Activated CD4-positive, alpha-beta memory T cell treated with anti-CD3 and anti-CD28 coated beads, Interleukin-2, amount 10 ng/mL, durations not matched to agents 7 days and 5 days (primary cell): Measurements from ENCODE around the gene SAMD8. TPM values are rescaled to one million over a fixed set of nuclear protein-coding genes. Genes with fewer than 3 reads are reported as not detected.

ENCODE experiments used
- CTCF ChIA-PET: fragments of 350-600 bp; sonication (Branson Sonifier 250); formaldehyde crosslinking; loops from one replicate; lab custom pipeline; 2021; ENCODE audit warnings: antibody characterized with exemption, inconsistent platforms; lab: Charles Lee
- POLR2A ChIA-PET: fragments of 350-600 bp; sonication (Branson Sonifier 250); formaldehyde crosslinking; loops from one replicate; lab custom pipeline; 2021; ENCODE audit warnings: antibody characterized with exemption; lab: Charles Lee
- DNase-seq: peaks from one replicate; pipeline ENCODE4 v3.0.0-alpha.2; 2020
- H3K27ac Mint-ChIP-seq: one replicate; pipeline ENCODE4 v1.8.0; 2021; ENCODE audit warnings: mild to moderate bottlenecking, mixed read lengths
- H3K27me3 Mint-ChIP-seq: one replicate; pipeline ENCODE4 v1.8.0; 2021; ENCODE audit warnings: mixed read lengths
- H3K36me3 Mint-ChIP-seq: one replicate; pipeline ENCODE4 v1.8.0; 2021; ENCODE audit warnings: low read depth, mixed read lengths
- H3K4me1 Mint-ChIP-seq: one replicate; pipeline ENCODE4 v1.8.0; 2021; ENCODE audit warnings: mixed read lengths
- H3K4me3 Mint-ChIP-seq: one replicate; pipeline ENCODE4 v1.8.0; 2021; ENCODE audit warnings: mild to moderate bottlenecking, mixed read lengths
- H3K9me3 Mint-ChIP-seq: one replicate; pipeline ENCODE4 v1.8.0; 2021; ENCODE audit warnings: mixed read lengths
- total RNA-seq, 2 experiments: library from RNA; stranded (reverse); gene quantifications; one replicate each; pipeline ENCODE4 v1.2.3, GENCODE V29; 2021

The SAMD8 gene
- 10 to 100 TPM; 13.9 to 14.1 TPM for total RNA-seq

GRCh38 chr10:75111365-75111906 is at the start of gene SAMD8:
TSS of gene SAMD8 (plus strand) at chr10:75111656. CDS start at chr10:75150529, 38,873 bp downstream.
- DNase-seq, result peak; percentile 98
- Mint-ChIP-seq H3K9me3 (no peaks in the 10 kb centered on the region), H3K36me3 (peaks cover 9% of the 10 kb centered on the region), H3K4me1 (peaks cover 51% of the 10 kb centered on the region), H3K27ac (peak within 1 kb of the TSS; percentile 86), H3K27me3 (no peaks in the 10 kb centered on the region), H3K4me3 (peak within 1 kb of the TSS; percentile 80)
- ChIA-PET CTCF (interaction anchor here (0.8 to 3.3 kb wide), 8 partner anchors 10 to 868 kb away, joined by 3 to 24 read pairs (median 4); partner anchors contain the start of gene COMTD1), POLR2A (interaction anchor here (0.6 to 4.7 kb wide), 20 partner anchors 8 to 1231 kb away, joined by 3 to 54 read pairs (median 3); partner anchors contain the start of genes COMTD1, KAT6B and VDAC2)

GRCh38 chr10:75061709-75062505 is 49.5 kb upstream of the SAMD8 start:
- Mint-ChIP-seq H3K4me1 (peaks cover 10% of the 10 kb centered on the region), H3K36me3 (no peaks in the 10 kb centered on the region), H3K4me3 (no peak overlapping the region), H3K27me3 (no peaks in the 10 kb centered on the region), H3K9me3 (peaks cover 3% of the 10 kb centered on the region), H3K27ac (no peak overlapping the region)
- POLR2A ChIA-PET, result no interaction called here
- CTCF ChIA-PET, result no interaction called here
- no peak for DNase-seq

- POLR2A ChIA-PET, result no interaction called here
- H3K4me1 Mint-ChIP-seq, result peaks cover 10% of the 10 kb centered on the region
- no peak for DNase-seq
- no peak overlapping the region for H3K27ac Mint-ChIP-seq
- H3K36me3 Mint-ChIP-seq, result no peaks in the 10 kb centered on the region
- no peak overlapping the region for H3K4me3 Mint-ChIP-seq
- H3K27me3 Mint-ChIP-seq, result no peaks in the 10 kb centered on the region
- peaks cover 3% of the 10 kb centered on the region for H3K9me3 Mint-ChIP-seq
- CTCF ChIA-PET, result interaction anchor here (1.1 kb wide), 1 partner anchor 173 kb away, joined by 4 read pairs; the partner anchor contains the start of gene COMTD1
Measured at GRCh38 chr10:75062506-75063299, 48.8 kb upstream of the SAMD8 start.

- H3K27me3 Mint-ChIP-seq, result no peaks in the 10 kb centered on the region
- no peak for DNase-seq
- POLR2A ChIA-PET, result no interaction called here
- peaks cover 10% of the 10 kb centered on the region for H3K4me1 Mint-ChIP-seq
- no peak overlapping the region for H3K27ac Mint-ChIP-seq
- H3K9me3 Mint-ChIP-seq, result peaks cover 3% of the 10 kb centered on the region
- no peak overlapping the region for H3K4me3 Mint-ChIP-seq
- H3K36me3 Mint-ChIP-seq, result no peaks in the 10 kb centered on the region
- CTCF ChIA-PET, result interaction anchor here (1.1 kb wide), 1 partner anchor 172 kb away, joined by 4 read pairs; the partner anchor contains the start of gene COMTD1
Measured at GRCh38 chr10:75063461-75064230, 47.8 kb upstream of the SAMD8 start.

- peaks cover 10% of the 10 kb centered on the region for H3K4me1 Mint-ChIP-seq
- DNase-seq, result no peak
- H3K4me3 Mint-ChIP-seq, result no peak overlapping the region
- H3K9me3 Mint-ChIP-seq, result peaks cover 3% of the 10 kb centered on the region
- H3K27ac Mint-ChIP-seq, result no peak overlapping the region
- H3K36me3 Mint-ChIP-seq, result no peaks in the 10 kb centered on the region
- no peaks in the 10 kb centered on the region for H3K27me3 Mint-ChIP-seq
- ChIA-PET CTCF (interaction anchor here (0.6 kb wide), 1 partner anchor 405 kb away, joined by 5 read pairs; no protein-coding TSS in a partner anchor), POLR2A (no interaction called here)
Measured at GRCh38 chr10:75065076-75065475, 46.4 kb upstream of the SAMD8 start.

- Mint-ChIP-seq H3K9me3 (peaks cover 3% of the 10 kb centered on the region), H3K27me3 (no peaks in the 10 kb centered on the region), H3K4me1 (peaks cover 10% of the 10 kb centered on the region), H3K4me3 (no peak overlapping the region), H3K27ac (no peak overlapping the region), H3K36me3 (no peaks in the 10 kb centered on the region)
- ChIA-PET POLR2A (no interaction called here), CTCF (no interaction called here)
- DNase-seq, result no peak
Measured at GRCh38 chr10:75066271-75066670, 45.2 kb upstream of the SAMD8 start.

- peaks cover 3% of the 10 kb centered on the region for H3K9me3 Mint-ChIP-seq
- CTCF ChIA-PET, result no interaction called here
- H3K27ac Mint-ChIP-seq, result no peak overlapping the region
Measured at GRCh38 chr10:75067272-75067671, 44.2 kb upstream of the SAMD8 start.

GRCh38 chr10:75068523-75068922 is 42.9 kb upstream of the SAMD8 start:
- Mint-ChIP-seq H3K27ac (no peak overlapping the region), H3K4me1 (no peaks in the 10 kb centered on the region), H3K9me3 (no peaks in the 10 kb centered on the region), H3K27me3 (no peaks in the 10 kb centered on the region), H3K36me3 (no peaks in the 10 kb centered on the region), H3K4me3 (no peak overlapping the region)
- ChIA-PET POLR2A (no interaction called here), CTCF (no interaction called here)
- no peak for DNase-seq

More at GRCh38 chr10:75067272-75067671, 44.2 kb upstream of the SAMD8 start:
- H3K4me1 Mint-ChIP-seq, result peaks cover 6% of the 10 kb centered on the region
- H3K36me3 Mint-ChIP-seq, result no peaks in the 10 kb centered on the region
- no peaks in the 10 kb centered on the region for H3K27me3 Mint-ChIP-seq
- no peak overlapping the region for H3K4me3 Mint-ChIP-seq
- no peak for DNase-seq
- POLR2A ChIA-PET, result no interaction called here

GRCh38 chr10:75070476-75070875 is 41.0 kb upstream of the SAMD8 start:
- H3K27ac Mint-ChIP-seq, result no peak overlapping the region
- H3K4me1 Mint-ChIP-seq, result peaks cover 7% of the 10 kb centered on the region
- CTCF ChIA-PET, result no interaction called here
- no peak for DNase-seq
- H3K9me3 Mint-ChIP-seq, result no peaks in the 10 kb centered on the region
- POLR2A ChIA-PET, result no interaction called here
- H3K4me3 Mint-ChIP-seq, result no peak overlapping the region
- H3K36me3 Mint-ChIP-seq, result no peaks in the 10 kb centered on the region
- no peaks in the 10 kb centered on the region for H3K27me3 Mint-ChIP-seq

GRCh38 chr10:75070961-75071428 is 40.5 kb upstream of the SAMD8 start:
- ChIA-PET POLR2A (no interaction called here), CTCF (no interaction called here)
- no peaks in the 10 kb centered on the region for H3K9me3 Mint-ChIP-seq
- H3K4me3 Mint-ChIP-seq, result no peak overlapping the region
- H3K36me3 Mint-ChIP-seq, result no peaks in the 10 kb centered on the region
- H3K27ac Mint-ChIP-seq, result no peak overlapping the region
- H3K4me1 Mint-ChIP-seq, result peaks cover 7% of the 10 kb centered on the region
- H3K27me3 Mint-ChIP-seq, result no peaks in the 10 kb centered on the region
- no peak for DNase-seq

- no peak overlapping the region for H3K27ac Mint-ChIP-seq
- H3K9me3 Mint-ChIP-seq, result no peaks in the 10 kb centered on the region
- H3K4me3 Mint-ChIP-seq, result no peak overlapping the region
- POLR2A ChIA-PET, result no interaction called here
- no peak for DNase-seq
- no peaks in the 10 kb centered on the region for H3K36me3 Mint-ChIP-seq
- peaks cover 7% of the 10 kb centered on the region for H3K4me1 Mint-ChIP-seq
- H3K27me3 Mint-ChIP-seq, result no peaks in the 10 kb centered on the region
- CTCF ChIA-PET, result interaction anchor here (0.7 kb wide), 1 partner anchor 240 kb away, joined by 3 read pairs; no protein-coding TSS in a partner anchor
Measured at GRCh38 chr10:75071756-75072155, 39.7 kb upstream of the SAMD8 start.

GRCh38 chr10:75072727-75073126 is 38.7 kb upstream of the SAMD8 start:
- no peak overlapping the region for H3K4me3 Mint-ChIP-seq
- ChIA-PET CTCF (interaction anchor here (0.7 kb wide), 1 partner anchor 241 kb away, joined by 3 read pairs; no protein-coding TSS in a partner anchor), POLR2A (no interaction called here)
- H3K27ac Mint-ChIP-seq, result no peak overlapping the region
- H3K36me3 Mint-ChIP-seq, result no peaks in the 10 kb centered on the region
- H3K4me1 Mint-ChIP-seq, result peaks cover 7% of the 10 kb centered on the region
- H3K9me3 Mint-ChIP-seq, result no peaks in the 10 kb centered on the region
- no peak for DNase-seq
- no peaks in the 10 kb centered on the region for H3K27me3 Mint-ChIP-seq
